Coronary artery (tissue), 2 donors: ENCODE results near the gene SYK.
"Not testable (repeated sequence)": the region's sequence is repeated elsewhere in the genome, so short reads cannot be mapped to it uniquely, and the experiment has no call there.

Source experiments
- DNase-seq: peaks from one replicate; pipeline ENCODE4 v3.0.0-alpha.2; 2017; ENCODE audit warnings: low spot score
- H3K27ac ChIP-seq, 2 donors: fragments of 200-600 bp; sonication (generic); one replicate each; pipeline ENCODE4 v1.5.1; 2016 to 2019
- H3K4me3 ChIP-seq: fragments of 200-600 bp; sonication (generic); 2 replicates; pipeline ENCODE4 v1.5.1; 2016; ENCODE audit warnings: mild to moderate bottlenecking, moderate library complexity
- CTCF ChIP-seq: fragments of 200-600 bp; sonication (generic); IDR thresholded peaks from one replicate; pipeline ENCODE4 v1.5.1; 2019; ENCODE audit warnings: antibody characterized with exemption

The SYK gene

DNA sequence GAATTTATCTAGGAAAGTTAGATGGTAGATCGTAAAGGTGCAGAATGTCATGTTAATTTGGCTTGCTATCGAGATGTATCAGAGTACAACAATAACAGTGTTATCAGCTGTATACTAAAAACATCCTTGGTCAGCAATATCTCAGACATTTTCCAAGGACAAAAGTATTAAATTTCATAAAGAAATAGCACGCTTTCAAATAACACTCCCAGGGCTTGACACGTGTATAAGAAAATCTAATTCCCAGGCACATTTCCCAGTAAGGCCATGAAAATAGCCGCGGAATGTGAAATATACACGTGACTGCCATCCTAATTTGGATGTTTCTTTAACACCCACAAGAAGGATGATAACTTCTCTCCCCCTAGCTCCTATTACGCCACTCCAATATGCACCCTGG is 17.7 kb upstream of the SYK start:
- Histone ChIP-seq H3K27ac (no peak overlapping the region), H3K4me3 (no peak overlapping the region)
- no peak for DNase-seq
- TF ChIP-seq CTCF: no peak

- DNase-seq: no peak
- Histone ChIP-seq H3K27ac (no peak overlapping the region), H3K4me3 (no peak overlapping the region)
- TF ChIP-seq CTCF: no peak
Measured at GRCh38 chr9:90787771-90788460, 13.7 kb upstream of the SYK start.

DNA sequence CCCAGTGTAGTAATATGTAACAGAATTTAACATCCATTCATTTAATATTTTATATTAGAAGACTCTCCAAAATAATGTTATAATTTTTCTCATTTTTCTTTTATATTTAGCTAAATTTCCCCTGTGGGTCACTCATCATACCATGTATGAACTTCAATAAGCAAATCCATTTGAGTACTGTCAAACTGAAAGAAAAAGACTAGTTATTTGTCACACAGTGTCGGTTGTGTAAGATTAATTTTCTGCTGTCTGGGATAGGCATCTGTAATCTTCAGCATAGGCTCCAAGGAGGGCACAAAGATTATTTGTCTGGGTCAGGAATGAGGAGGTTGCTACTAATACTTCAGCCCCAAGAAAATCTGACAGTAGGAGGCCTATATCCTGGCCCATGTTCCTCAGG is 13.1 kb upstream of the SYK start:
- not testable (repeated sequence) for H3K27ac ChIP-seq, DNase-seq, H3K4me3 ChIP-seq

DNA sequence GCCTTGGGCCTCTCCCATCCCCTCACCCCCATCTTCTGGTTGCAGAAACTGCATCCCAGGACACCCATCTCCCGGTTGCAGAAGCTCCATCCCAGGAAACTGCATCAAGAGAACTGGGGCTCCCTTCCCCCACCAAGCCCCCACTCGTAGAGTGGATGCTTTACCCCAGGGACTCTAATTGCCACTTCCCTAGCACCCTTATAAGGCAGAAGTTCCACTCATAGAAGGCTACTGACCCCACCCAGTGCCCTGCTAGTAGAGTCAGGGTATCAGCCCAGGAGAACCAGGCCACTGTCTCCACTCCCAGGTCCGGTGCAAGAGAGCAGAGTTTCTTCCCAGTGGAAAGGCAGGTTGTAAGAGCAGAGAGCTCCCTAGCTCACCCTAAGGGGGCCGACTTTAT is 12.2 kb upstream of the SYK start:
- no peak overlapping the region for H3K27ac ChIP-seq
- no peak for TF ChIP-seq CTCF
- no peak for DNase-seq
- no peak overlapping the region for H3K4me3 ChIP-seq

DNA sequence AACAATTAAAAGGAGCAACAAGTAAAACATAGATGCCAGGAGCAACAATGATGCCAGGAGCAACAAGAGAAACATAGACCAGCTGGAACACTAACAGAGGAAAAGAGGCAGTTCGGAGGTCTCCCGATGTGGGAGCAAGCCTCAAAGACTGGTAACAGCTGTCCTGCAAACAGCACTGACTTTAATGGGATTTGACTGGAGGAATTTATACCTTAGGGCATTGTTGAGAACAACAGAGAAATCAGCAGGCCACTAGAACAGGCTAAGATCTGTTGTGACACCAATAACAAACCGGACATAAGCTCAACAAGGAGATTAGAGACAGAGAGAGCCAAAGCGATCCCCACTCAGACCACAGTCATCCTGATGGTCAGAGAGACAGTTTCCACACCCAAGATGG is 11.8 kb upstream of the SYK start:
- no peak overlapping the region for H3K27ac ChIP-seq
- no peak overlapping the region for H3K4me3 ChIP-seq
- DNase-seq: no peak
- no peak for TF ChIP-seq CTCF

DNA sequence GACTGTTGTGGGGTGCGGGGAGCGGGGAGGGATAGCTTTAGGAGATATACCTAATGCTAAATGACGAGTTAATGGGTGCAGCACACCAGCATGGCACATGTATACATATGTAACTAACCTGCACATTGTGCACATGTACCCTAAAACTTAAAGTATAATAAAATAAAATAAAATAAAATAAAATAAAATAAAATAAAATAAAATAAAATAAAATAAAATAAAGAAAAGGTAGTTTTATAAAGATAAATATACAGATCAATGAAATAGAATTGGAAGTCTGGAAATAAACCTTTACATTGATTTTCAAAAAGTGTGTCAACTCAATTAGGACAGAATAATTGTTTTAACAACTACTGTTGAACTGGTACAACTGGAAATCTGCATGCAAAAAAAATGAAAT is 8.6 kb upstream of the SYK start:
- DNase-seq, H3K4me3 ChIP-seq, H3K27ac ChIP-seq: not testable (repeated sequence)

DNA sequence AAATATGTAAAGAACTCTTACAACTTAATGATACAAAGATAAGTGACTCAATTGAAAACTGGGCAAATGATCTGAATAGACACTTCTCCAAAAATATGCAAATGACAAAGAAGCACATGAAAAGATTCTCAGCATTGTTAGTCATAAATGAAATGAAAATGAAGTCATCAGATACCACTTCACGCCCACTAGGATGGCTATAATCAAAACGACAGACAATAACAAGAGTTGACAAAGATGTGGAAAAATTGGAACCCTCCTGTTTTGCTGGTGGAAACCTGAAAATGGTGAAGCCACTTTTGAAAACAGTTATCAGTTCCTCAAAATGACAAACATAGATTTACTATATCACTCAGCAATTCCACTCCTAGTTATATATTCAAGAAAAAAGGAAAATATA is 7.9 kb upstream of the SYK start:
- Histone ChIP-seq H3K4me3 (no peak overlapping the region), H3K27ac (no peak overlapping the region)
- TF ChIP-seq CTCF: no peak
- no peak for DNase-seq

- H3K4me3 ChIP-seq: no peak overlapping the region
- no peak for DNase-seq
- no peak overlapping the region for H3K27ac ChIP-seq
- TF ChIP-seq CTCF: no peak
Measured at GRCh38 chr9:90795084-90795483, 6.5 kb upstream of the SYK start.
